Erythroblast (primary cell): ENCODE data around the gene FABP1.

Experiments used
- GATA1 ChIP-seq: IDR thresholded peaks from 2 replicates; pipeline ENCODE4 v1.6.1; 2011; ENCODE audit warnings: low read depth, mild to moderate bottlenecking, control low read depth, low read length, moderate library complexity
- POLR2A ChIP-seq: IDR thresholded peaks from 2 replicates; pipeline ENCODE4 v1.6.1; 2011; ENCODE audit warnings: mild to moderate bottlenecking, low read length

- TF ChIP-seq POLR2A (no peak), GATA1 (no peak)
These were observed 42.8 kb downstream of the FABP1 start for GRCh38 chr2:88085099-88085498.
